HEK293 (cell line): ENCODE data around the gene CD2BP2.

Source experiments
- CTCF ChIA-PET: fragments of 350-600 bp; formaldehyde crosslinking; extraction: SDS; loops from one replicate; lab custom pipeline; 2021; ENCODE audit warnings: antibody characterized with exemption; lab: Yijun Ruan, JAX
- POLR2A ChIA-PET: fragments of 300-600 bp; formaldehyde crosslinking; extraction: SDS; loops from one replicate; lab custom pipeline; 2020; ENCODE audit warnings: antibody characterized with exemption, inconsistent platforms; lab: Yijun Ruan, JAX
- H3K27ac ChIP-seq: fragments of 200-500 bp; sonication (Bioruptor generic); 2 replicates; pipeline ENCODE4 v1.5.1; 2014; ENCODE audit warnings: low read depth, low read length, control low read depth, inconsistent platforms; ENCODE audit errors: extremely low read depth
- H3K36me3 ChIP-seq, 2 experiments: fragments of 200-500 bp in 1 of 2; sonication (Bioruptor generic) in 1 of 2; 1 replicate in 1 of 2; 2 replicates in 1 of 2; pipeline ENCODE4 v1.5.1; 2014 to 2017; ENCODE audit warnings: inconsistent platforms in 2 of 2, low read length in 2 of 2; ENCODE audit not compliant: control insufficient read depth in 2 of 2, insufficient read depth in 1 of 2
- H3K4me1 ChIP-seq: fragments of 200-500 bp; sonication (Bioruptor generic); 2 replicates; pipeline ENCODE4 v1.5.1; 2014; ENCODE audit warnings: mild to moderate bottlenecking, low read length, inconsistent platforms; ENCODE audit not compliant: control insufficient read depth, insufficient read depth
- H3K4me3 ChIP-seq: 2 replicates; pipeline ENCODE4 v1.5.1; 2011; ENCODE audit warnings: low read depth, mild to moderate bottlenecking, control low read depth, low read length, moderate library complexity
- H3K9me3 ChIP-seq: fragments of 200-500 bp; sonication (Bioruptor generic); 2 replicates; pipeline ENCODE4 v1.5.1; 2014; ENCODE audit warnings: low read depth, low read length, inconsistent platforms; ENCODE audit not compliant: control insufficient read depth, insufficient read depth
- OSR2 ChIP-seq: fragments of 450-650 bp; formaldehyde crosslinking; IDR thresholded peaks from 2 replicates; pipeline ENCODE4 v1.5.1; 2016; ENCODE audit warnings: missing biosample characterization, missing genetic modification characterization
- PATZ1 ChIP-seq: fragments of 450-650 bp; formaldehyde crosslinking; IDR thresholded peaks from 2 replicates; pipeline ENCODE4 v1.5.1; 2016; ENCODE audit warnings: missing biosample characterization, missing genetic modification characterization
- REST ChIP-seq: fragments of 450-650 bp; formaldehyde crosslinking; IDR thresholded peaks from 2 replicates; pipeline ENCODE4 v1.5.1; 2016; ENCODE audit warnings: missing biosample characterization, missing genetic modification characterization
- SCRT1 ChIP-seq: fragments of 450-650 bp; formaldehyde crosslinking; IDR thresholded peaks from 2 replicates; pipeline ENCODE4 v1.5.1; 2016; ENCODE audit warnings: missing biosample characterization, missing genetic modification characterization, borderline replicate concordance
- SCRT2 ChIP-seq: fragments of 450-650 bp; formaldehyde crosslinking; IDR thresholded peaks from 2 replicates; pipeline ENCODE4 v1.5.1; 2016; ENCODE audit warnings: missing biosample characterization, missing genetic modification characterization
- SP2 ChIP-seq: fragments of 450-650 bp; formaldehyde crosslinking; IDR thresholded peaks from 2 replicates; pipeline ENCODE4 v1.5.1; 2016; ENCODE audit warnings: missing biosample characterization, missing genetic modification characterization
- TSHZ1 ChIP-seq: fragments of 450-650 bp; formaldehyde crosslinking; IDR thresholded peaks from 2 replicates; pipeline ENCODE4 v1.5.1; 2016; ENCODE audit warnings: missing biosample characterization, missing genetic modification characterization, borderline replicate concordance
- ZBTB44 ChIP-seq: fragments of 450-650 bp; IDR thresholded peaks from 2 replicates; pipeline ENCODE4 v1.5.1; 2018; ENCODE audit warnings: missing biosample characterization, mild to moderate bottlenecking, missing genetic modification characterization
- ZNF394 ChIP-seq: fragments of 450-650 bp; formaldehyde crosslinking; IDR thresholded peaks from 2 replicates; pipeline ENCODE4 v1.5.1; 2016; ENCODE audit warnings: missing biosample characterization, missing genetic modification characterization, mild to moderate bottlenecking, moderate library complexity, borderline replicate concordance
- ZNF426 ChIP-seq: fragments of 450-650 bp; formaldehyde crosslinking; IDR thresholded peaks from 2 replicates; pipeline ENCODE4 v1.5.1; 2017; ENCODE audit warnings: missing biosample characterization, missing genetic modification characterization, mild to moderate bottlenecking, inconsistent platforms, moderate library complexity
- ZNF600 ChIP-seq: fragments of 450-650 bp; formaldehyde crosslinking; IDR thresholded peaks from 2 replicates; pipeline ENCODE4 v1.5.1; 2016; ENCODE audit warnings: missing biosample characterization, missing genetic modification characterization
- ZNF654 ChIP-seq: fragments of 450-650 bp; formaldehyde crosslinking; IDR thresholded peaks from 2 replicates; pipeline ENCODE4 v1.5.1; 2016; ENCODE audit warnings: low read depth, missing biosample characterization, missing genetic modification characterization
- ZNF785 ChIP-seq: fragments of 450-650 bp; formaldehyde crosslinking; IDR thresholded peaks from 2 replicates; pipeline ENCODE4 v1.5.1; 2016; ENCODE audit warnings: missing biosample characterization, missing genetic modification characterization
- ZSCAN23 ChIP-seq: fragments of 450-650 bp; formaldehyde crosslinking; IDR thresholded peaks from 2 replicates; pipeline ENCODE4 v1.5.1; 2016; ENCODE audit warnings: missing biosample characterization, missing genetic modification characterization

CD2BP2 gene

GRCh38 chr16:30358990-30359870 is 4.1 kb upstream of the CD2BP2 start:
- Histone ChIP-seq H3K4me3 (no peak overlapping the region), H3K27ac (no peak overlapping the region), H3K4me1 (no peaks in the 10 kb centered on the region), H3K9me3 (no peaks in the 10 kb centered on the region), H3K36me3 (peaks cover 21 to 71% of the 10 kb centered on the region in 2 experiments; a peak in 2 of 3 replicates)
- POLR2A ChIA-PET = interaction anchor here (0.5 to 2.9 kb wide), 5 partner anchors 11 to 48 kb away, joined by 3 to 17 read pairs (median 4); partner anchors contain the start of genes TBC1D10B and ZNF771
- TF ChIP-seq PATZ1 (tag by site-specific recombination) = no peak
- no peak for TF ChIP-seq OSR2
- TF ChIP-seq SCRT1 (tag by site-specific recombination) = 0 out of 2 replicates have a peak, but pooled peaks have one; percentile 23
- no peak for TF ChIP-seq REST (tag by site-specific recombination)
- no peak for TF ChIP-seq ZNF426
- TF ChIP-seq SP2 (tag by site-specific recombination) = 0 out of 2 replicates have a peak, but pooled peaks have one; percentile 6
- peak; percentile 83 for TF ChIP-seq SCRT2
- CTCF ChIA-PET = interaction anchor here (0.6 to 1.8 kb wide), 4 partner anchors 8 to 62 kb away, joined by 3 to 5 read pairs (median 4); no protein-coding TSS in a partner anchor

GRCh38 chr16:30358577-30358936 is 3.4 kb upstream of the CD2BP2 start:
- Histone ChIP-seq H3K27ac (no peak overlapping the region), H3K4me3 (no peak overlapping the region), H3K4me1 (no peaks in the 10 kb centered on the region), H3K9me3 (no peaks in the 10 kb centered on the region), H3K36me3 (peaks cover 17 to 71% of the 10 kb centered on the region in 2 experiments; a peak in 2 of 3 replicates)
- POLR2A ChIA-PET = interaction anchor here (0.8 to 2.9 kb wide), 3 partner anchors 11 to 49 kb away, joined by 3 to 17 read pairs (median 4); partner anchors contain the start of genes TBC1D10B and ZNF771
- CTCF ChIA-PET = interaction anchor here (0.6 to 1.8 kb wide), 6 partner anchors 9 to 71 kb away, joined by 3 to 6 read pairs (median 4); partner anchors contain the start of gene DCTPP1
- TF ChIP-seq ZNF394 (tag by site-specific recombination) (peak; percentile 33; the same call in 1 of the 2 replicates), ZSCAN23 (tag by site-specific recombination) (no peak), ZNF785 (tag by site-specific recombination) (no peak), ZNF654 (tag by site-specific recombination) (peak; percentile 16; the same call in 1 of the 2 replicates), TSHZ1 (no peak), ZNF600 (tag by site-specific recombination) (peak; percentile 52; the same call in 1 of the 2 replicates), ZBTB44 (tag by site-specific recombination) (peak; percentile 41; the same call in 1 of the 2 replicates)
